Midbrain (tissue), 1 donor: Measurements from ENCODE around the gene SPTLC1.
"Not testable (repeated sequence)": the region's sequence is repeated elsewhere in the genome, so short reads cannot be mapped to it uniquely, and the experiment has no call there.

ENCODE experiments used
- DNase-seq: peaks from one replicate; lab custom pipeline; 2025; lab: John Stamatoyannopoulos, UW

Gene SPTLC1

GRCh38 chr9:92140754-92141143 is 25.5 kb upstream of the SPTLC1 start:
- no peak for DNase-seq

- DNase-seq = peak; percentile 24
Observed at GRCh38 chr9:92140074-92140753, 25.0 kb upstream of the SPTLC1 start.

GRCh38 chr9:92138960-92139540 is 23.8 kb upstream of the SPTLC1 start:
- not testable (repeated sequence) for DNase-seq

- peak; percentile 67 for DNase-seq
Observed at GRCh38 chr9:92138157-92138959, 23.1 kb upstream of the SPTLC1 start.

DNA sequence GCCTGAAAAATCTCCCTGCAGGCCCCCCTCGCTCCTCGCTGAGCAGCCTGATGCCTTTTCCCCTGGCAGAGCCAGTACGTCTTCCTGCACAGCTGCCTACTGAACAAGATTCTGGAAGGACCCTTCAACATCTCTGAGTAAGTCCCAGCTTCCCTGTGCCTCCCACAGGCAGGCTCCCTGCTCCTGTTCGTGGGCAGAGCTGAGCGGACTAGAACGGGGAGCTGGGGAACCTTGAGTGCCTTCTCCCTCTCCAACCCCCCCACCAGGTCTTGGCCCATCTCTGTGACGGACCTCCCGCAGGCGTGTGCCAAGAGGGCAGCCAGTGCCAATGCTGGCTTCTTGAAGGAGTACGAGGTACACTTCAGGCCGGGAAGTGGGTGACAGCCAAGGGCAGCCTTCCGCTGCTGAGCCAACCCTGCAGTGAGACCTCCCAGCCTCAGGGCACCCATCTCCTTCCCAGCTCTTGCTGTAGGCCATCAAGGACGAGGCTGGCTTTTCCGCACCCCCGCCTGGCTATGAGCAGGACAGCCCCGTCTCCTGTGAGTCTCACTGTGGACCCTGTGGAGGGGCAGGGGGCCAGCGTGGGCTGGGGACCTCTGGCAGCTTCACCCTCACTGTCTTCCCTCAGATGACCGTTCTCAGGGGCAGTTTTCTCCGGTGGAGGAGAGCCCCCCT is 21.1 kb upstream of the SPTLC1 start:
- DNase-seq = no peak

DNA sequence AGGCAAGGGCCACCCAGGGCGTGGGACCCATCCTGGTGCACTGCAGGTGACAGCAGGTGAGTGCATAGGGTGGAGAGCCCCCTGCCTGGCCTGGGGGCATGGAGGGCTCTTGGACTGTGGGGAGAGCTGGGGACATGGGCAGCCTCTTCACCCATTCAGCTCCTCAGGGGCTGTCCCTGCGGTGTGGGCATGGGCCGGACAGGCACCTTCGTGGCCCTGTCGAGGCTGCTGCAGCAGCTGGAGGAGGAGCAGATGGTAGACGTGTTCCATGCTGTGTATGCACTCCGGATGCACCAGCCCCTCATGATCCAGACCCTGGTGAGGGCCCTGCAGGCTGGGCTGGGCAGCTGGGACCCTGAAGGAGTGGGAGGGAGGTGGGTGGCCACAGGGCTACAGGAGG is 20.4 kb upstream of the SPTLC1 start:
- DNase-seq = no peak

GRCh38 chr9:92133949-92134604 is 18.9 kb upstream of the SPTLC1 start:
- peak; percentile 76 for DNase-seq

GRCh38 chr9:92132913-92133312 is 17.7 kb upstream of the SPTLC1 start:
- DNase-seq = not testable (repeated sequence)

DNA sequence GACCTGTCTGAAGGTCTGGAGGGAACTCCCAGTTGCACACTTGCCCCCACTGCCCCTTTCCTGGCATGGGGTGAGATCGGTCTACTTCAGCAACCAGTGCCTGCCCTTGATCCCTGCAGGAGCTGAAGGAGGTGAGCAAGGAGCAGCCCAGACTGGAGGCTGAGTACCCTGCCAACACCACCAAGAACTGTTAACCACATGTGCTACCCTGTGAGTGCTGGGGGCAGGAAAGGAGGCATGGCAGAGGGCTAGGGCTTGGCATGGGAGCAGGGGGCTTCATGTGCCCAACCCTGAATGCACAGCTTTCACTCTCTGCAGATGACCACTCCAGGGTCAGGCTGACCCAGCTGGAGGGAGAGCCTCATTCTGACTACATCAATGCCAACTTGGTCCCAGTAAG is 17.3 kb upstream of the SPTLC1 start:
- DNase-seq = no peak

- no peak for DNase-seq
Observed at GRCh38 chr9:92122800-92123199, 7.6 kb upstream of the SPTLC1 start.

DNA sequence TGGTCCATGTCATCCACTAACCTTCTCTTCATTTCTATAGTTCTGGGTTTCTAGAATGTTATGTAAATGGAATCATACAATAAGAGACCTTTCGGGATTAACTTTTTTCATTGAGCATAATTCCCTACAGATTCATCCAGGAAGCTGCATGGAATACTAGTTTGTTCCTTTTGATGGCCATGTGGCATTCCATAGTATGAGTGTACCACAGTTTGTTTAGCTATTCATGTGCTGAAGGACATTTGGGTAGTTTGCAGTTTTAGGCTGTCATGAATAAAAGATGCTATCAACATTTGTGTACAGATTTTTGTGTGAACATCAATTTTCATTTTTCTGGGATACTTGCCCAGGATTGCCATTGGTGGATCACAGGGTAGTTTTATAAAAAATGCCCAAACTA is 6.8 kb upstream of the SPTLC1 start:
- no peak for DNase-seq

- no peak for DNase-seq
Observed at GRCh38 chr9:92121265-92121664, 6.1 kb upstream of the SPTLC1 start.

- DNase-seq = no peak
Observed at GRCh38 chr9:92120138-92120537, 4.9 kb upstream of the SPTLC1 start.

- no peak for DNase-seq
Observed at GRCh38 chr9:92119586-92119985, 4.4 kb upstream of the SPTLC1 start.

DNA sequence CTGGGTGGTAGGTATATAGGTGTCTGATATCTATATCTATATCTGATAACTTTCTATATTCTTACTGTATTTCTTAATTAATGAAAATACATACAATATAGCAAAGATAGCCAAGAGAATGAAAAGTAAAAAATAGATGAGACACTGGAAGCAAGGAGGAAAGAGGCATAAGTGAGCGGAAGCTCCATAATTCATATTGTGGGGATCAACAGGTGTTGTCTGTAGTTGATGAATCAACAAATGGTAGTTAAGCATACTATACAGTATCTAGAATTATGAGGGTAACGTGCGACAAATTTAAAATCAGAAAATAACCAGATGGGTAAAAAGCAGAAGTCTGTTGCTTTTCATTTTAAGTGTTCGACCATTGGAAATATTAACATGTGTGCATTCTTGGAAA is 7.1 kb downstream of the SPTLC1 start:
- DNase-seq = no peak

GRCh38 chr9:92105446-92106225 is 9.6 kb downstream of the SPTLC1 start:
- not testable (repeated sequence) for DNase-seq

GRCh38 chr9:92103601-92104000 is 11.6 kb downstream of the SPTLC1 start:
- DNase-seq = not testable (repeated sequence)

DNA sequence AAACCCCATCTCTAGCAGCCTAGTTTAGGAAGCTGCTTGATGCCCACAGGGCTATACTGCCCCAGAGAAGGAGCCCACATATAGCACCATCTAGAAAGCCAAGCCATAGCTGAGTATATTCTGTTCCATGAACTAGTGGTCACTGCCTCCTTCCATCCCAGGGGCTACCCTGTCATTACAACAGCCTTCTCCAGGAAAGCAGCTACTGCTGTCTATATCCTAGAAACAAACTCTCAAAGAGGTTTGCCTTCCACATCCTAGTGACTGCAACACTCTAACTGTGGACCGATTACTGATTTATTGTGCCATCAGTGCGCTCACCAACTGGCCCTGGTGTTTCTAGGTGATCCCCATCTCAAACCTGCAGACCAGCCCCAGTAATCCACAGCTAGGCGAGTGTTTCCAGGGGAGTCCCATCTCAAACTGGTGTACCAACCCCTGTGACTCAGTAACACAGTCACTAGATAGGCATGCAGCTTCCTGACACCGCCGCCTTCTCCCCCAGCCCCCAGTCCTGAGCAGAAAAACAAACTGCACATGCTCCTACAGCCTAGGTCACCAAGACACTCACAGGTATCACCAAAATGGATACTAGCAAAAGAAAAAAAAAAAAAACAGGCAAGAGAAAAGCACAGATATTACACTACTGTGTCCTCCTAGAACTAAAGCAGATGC is 14.8 kb downstream of the SPTLC1 start:
- DNase-seq = no peak

DNA sequence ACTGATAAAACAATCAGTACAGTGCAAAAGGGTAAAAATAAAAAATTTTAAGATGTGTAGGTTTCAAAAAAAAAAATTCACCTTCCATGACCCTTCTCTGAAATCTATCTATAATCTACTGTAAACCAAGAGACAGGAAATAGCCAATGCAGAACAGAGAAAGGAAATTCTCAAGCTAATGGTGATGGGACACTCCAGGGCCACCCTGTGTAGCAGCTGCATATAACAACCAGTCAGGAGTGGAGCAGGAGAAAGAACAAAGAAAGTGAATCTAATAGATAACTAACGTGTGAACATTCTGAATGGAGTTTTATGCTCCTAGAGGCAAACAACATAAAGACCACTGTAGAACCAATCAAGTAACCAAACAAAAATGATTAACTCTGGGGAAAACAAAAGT is 16.6 kb downstream of the SPTLC1 start:
- no peak for DNase-seq

DNA sequence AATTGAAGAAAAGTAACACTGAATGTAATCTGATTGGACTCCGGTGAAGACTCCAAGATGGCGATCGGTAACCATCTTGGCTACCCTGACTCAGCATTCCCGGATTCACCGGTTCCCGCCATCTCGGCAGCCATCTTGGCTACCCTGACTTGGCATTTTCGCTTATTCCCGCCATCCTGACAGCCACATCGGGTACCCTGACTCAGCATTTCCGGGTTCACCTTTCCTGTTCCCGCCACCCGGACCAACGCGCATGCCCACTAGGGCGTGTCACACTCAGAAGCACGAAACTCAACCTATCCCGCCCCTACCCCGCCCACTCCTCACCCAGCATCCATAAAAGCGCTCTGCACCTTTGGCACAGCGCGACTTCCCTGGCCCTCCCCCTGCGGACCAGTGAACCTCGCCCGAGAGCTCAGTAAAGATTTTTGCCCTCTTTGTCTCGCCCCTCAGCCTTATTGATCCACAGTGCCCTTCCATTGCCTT is 17.2 kb downstream of the SPTLC1 start:
- peak; percentile 55 for DNase-seq
